Hypothalamus (tissue), 51 donors: ENCODE data around the gene CROT.
"Not testable (repeated sequence)": the region's sequence is repeated elsewhere in the genome, so short reads cannot be mapped to it uniquely, and the experiment has no call there.

Source experiments
- DNase-seq, 51 donors: peaks; one replicate each; lab custom pipeline; 2025; lab: John Stamatoyannopoulos, UW

Gene CROT, protein sequence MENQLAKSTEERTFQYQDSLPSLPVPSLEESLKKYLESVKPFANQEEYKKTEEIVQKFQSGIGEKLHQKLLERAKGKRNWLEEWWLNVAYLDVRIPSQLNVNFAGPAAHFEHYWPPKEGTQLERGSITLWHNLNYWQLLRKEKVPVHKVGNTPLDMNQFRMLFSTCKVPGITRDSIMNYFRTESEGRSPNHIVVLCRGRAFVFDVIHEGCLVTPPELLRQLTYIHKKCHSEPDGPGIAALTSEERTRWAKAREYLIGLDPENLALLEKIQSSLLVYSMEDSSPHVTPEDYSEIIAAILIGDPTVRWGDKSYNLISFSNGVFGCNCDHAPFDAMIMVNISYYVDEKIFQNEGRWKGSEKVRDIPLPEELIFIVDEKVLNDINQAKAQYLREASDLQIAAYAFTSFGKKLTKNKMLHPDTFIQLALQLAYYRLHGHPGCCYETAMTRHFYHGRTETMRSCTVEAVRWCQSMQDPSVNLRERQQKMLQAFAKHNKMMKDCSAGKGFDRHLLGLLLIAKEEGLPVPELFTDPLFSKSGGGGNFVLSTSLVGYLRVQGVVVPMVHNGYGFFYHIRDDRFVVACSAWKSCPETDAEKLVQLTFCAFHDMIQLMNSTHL

DNA sequence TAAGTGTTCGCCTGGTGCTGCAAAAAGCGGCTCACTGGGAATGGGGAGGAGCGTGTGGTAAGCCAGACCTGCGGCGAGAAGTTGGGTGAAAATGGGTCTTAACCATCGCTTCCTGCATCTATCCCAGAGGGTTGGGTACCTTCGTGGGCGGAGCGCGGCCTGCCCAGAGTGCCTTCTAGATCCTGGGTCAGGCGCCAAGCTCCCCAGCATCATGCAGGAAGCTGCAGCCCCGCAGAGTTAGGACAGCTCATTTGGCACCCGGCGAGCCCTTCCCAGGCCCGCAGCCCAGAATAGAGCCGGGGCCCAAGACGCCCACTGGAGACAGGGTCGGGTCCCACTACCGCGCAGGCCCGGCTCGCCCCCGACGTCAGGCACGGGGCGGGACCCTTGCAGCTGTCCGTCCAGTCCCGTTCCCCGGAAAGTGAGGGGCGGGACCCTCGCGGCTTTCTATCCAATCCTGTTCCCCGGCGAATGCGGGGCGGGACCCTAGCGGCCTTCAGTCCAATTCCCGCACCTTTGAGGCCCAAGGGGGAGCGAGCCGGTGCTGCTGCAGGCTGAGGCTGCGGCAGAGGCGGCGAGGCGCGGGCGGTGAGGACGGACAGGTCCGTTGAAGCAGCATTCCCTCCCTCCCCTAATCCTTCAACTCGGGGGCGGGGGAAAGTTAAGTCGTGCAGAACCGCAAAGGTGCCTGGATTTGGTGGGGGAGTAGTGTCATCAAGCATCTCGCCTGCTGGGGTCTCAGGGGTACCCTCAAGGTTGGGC is at the start of gene CROT:
CROT (plus strand) TSS at position 499 of the 762 bp plus-strand sequence. CDS start 3,405 bp downstream, outside the sequence.
- peak; percentile 65 to 99 (median 94) for DNase-seq

DNA sequence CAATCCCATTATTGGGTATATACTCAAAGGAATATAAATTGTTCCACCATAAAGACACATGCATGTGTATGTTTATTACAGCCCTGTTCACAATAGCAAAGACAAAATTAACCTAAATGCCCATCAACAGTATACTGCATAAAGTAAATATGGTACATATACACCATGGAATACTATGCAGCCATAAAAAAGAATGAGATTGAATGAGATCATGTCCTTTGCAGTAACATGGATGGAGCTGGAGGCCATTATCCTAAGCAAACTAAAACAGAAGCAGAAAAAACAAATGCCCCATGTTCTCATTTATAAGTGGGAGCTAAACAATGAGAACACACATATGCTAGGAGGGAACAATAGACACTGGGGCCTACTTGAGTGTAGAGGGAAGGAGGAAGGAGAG is 44.7 kb upstream of the CROT start:
- DNase-seq: no peak

DNA sequence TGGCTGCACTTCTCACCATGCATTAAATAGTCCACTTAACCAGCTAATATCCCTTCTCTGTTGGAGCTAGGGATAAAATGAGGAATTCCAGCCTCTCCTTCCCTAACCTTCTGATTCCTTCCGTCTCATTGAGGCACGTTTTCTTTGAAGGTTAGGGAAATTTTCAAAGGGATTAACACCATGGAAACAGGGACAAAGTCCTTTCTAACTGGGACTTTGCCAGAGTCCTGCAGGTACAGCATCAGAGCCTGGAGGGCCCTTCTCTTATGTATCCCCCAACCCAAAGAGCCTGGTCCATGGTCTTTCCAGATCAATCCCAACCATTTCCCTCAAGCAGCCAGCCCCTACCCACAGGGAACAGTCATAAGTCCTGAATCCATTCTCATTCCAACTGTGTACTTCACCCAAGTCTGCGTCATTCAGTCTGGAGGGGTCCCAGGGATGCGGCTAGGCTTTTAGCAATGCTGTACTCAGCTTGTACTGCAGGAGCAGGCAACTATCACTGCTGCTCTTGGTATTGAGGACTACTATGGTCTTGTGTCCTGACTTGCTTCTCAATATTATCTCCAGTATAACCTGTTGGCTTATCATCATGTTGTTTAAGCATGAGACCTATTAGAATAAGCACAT is 34.6 kb upstream of the CROT start:
- no peak for DNase-seq

DNA sequence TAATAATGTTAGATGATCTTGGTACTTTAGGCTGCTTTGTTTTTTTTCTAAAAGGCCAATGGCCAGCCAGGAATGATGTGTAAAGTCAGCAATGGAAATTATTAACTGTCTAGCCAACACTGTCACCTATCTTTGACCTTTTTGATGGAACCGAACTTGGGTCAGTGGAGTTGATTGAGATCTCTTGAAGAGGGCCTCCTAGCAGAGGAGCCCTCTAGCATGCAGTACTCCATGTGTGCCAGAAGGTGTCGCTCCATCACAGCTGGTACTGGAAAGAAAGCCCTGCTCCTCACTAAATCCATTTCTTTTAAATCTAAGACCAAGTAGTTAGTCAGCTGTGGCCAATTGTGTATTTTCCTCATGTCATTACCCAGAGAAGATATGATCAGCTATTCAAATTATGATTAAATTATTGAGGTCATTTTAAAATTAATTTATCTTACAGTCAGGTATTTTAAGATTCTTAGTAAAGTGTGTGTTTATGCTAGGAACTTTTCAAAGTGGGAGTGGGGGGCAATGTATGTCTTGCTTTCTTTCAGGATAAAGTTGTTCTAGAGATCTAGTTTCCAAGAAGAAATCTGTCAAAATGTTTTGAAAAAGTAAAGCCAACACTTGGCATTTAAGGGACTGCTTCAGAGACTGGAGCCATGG is 33.1 kb upstream of the CROT start:
- DNase-seq: peak in 36 of 51 donors; percentile 2 to 73 (median 26)

DNA sequence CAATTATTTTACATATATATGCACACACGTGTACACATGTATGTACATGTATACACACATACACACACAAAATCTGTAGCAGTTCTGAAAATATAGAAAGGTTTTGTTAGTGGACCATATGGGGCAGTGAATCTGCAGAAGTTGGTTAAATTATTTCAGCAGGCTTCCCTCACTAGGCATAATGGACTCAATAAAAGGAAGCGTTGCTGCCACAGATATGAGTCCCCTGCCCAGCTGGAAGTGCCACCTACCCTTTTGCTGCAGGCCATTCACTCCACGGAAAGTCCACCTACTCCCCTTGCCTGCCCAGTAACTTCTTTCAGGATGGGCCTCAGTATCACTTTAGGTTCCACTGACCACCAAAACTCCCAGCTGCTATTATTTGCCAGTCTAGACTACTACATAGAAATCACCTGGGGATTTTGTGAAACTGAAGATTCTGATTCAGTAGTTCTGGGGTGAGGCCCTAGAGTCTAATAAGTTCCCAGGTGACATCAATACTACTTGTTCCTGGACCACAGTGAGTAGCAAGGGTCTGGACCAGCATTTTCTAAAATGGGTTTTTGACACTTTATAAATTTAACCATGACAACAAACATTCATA is 29.3 kb upstream of the CROT start:
- no peak for DNase-seq

DNA sequence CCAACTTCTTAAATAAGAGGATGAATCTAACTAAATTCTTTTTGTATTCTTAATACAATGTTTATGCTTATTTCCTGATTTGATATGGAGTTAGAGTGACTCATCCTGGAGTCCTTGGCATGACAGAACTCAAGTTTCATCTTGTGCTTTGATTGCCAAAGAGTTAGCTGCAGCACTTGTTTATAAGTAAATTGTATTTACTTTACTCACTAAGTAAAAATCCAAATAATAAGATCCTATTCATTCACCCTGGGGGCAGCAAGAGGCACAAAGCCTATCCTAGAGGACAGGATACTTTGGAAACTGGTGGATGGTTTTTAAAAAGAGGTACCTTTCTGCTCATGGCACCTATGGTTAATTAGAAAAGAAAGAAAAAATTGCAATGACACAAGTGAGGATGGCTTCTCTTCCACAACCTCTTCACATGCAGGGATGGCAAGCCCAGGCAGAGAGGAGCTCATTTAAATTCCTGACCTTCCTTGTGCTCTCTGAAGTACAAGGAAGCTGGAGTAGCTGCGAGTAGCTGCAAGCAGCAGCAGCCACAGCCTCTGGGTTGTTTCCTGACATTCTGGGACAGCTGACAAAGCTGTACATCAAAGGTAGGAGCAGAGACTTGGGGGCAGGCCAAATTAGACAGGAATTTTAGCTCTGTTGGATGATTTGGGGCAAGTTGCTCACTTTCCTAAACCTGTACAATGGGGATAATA is 28.5 kb upstream of the CROT start:
- DNase-seq: no peak

DNA sequence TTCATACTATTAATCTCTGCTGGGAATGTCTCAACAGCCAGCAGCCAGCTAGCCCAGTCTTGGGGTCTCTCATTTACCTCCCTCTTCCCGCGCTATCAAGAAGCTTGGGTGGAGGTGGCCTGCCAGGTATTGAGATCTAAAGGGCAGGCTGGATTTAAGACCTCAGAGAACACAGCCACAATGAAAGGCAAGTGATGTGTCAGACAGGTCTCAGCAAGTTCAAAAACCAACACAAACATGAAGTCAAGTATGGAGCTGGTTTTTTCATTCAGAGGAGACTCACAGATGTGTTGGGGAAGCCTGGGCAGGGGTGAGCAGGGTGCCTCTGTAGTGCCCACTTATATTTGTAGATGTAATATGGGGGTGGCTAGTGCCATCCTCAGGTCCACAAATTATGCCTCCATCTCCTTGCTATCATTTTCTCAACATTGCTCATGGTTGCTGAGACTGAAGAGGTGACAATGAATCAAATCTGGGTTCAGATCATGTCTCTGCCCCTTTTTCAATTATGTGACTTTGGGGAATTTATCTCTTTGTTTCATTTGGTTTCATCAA is 27.7 kb upstream of the CROT start:
- no peak for DNase-seq

DNA sequence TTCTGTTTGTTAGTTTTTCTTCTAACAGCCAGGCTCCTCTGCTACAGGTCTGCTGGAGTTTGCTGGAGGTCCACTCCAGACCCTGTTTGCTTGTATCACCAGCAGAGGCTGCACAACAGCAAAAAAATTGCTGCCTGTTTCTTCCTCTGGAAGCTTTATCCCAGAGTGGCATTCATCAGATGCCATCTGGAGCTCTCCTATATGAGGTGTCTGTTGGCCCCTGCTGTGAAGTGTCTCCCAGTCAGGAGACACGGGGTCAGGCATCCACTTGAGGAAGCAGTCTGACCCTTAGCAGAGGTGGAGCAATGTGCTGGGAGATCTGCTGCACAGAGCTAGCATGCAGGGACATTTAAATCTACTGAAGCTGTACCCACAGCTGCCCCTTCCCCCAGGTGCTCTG is 26.7 kb upstream of the CROT start:
- no peak for DNase-seq

DNA sequence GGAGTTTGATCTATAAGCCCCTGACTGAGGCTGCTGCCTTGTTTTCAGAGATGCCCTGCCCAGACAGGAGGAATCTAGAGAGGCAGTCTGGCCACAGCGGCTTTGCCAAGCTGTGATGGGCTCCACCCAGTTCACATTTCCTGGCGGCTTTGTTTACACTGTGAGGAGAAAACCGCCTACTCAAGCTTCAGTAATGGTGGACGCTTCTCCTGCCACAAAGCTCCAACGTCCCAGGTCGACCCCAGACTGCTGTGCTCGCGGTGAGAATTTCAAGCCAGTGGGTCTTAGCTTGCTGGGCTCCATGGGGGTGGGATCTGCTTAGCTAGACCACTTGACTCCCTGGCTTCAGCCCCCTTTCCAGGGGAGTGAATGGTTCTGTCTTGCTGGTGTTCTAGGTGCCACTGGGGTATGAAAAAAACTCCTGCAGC is 26.3 kb upstream of the CROT start:
- not testable (repeated sequence) for DNase-seq

DNA sequence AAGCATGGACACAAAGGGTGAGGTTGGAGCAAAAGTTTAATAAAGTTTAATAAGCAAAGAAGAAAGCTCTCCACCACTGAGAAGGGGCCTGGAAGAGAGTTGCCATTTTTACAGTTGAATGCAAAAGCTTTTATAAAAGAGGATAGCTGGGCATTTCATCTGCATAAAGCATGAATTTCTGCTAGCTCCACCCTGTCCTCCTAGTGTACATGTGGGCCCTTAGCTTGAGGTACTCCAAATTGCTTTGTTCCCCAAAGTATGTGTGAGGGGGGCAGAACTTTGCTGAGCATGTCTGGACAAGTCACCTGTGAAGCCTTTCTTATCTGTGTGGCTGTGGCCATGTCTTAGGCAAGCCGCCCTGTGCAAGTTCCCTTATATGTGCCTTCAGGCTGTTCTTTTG is 22.6 kb upstream of the CROT start:
- DNase-seq: no peak

DNA sequence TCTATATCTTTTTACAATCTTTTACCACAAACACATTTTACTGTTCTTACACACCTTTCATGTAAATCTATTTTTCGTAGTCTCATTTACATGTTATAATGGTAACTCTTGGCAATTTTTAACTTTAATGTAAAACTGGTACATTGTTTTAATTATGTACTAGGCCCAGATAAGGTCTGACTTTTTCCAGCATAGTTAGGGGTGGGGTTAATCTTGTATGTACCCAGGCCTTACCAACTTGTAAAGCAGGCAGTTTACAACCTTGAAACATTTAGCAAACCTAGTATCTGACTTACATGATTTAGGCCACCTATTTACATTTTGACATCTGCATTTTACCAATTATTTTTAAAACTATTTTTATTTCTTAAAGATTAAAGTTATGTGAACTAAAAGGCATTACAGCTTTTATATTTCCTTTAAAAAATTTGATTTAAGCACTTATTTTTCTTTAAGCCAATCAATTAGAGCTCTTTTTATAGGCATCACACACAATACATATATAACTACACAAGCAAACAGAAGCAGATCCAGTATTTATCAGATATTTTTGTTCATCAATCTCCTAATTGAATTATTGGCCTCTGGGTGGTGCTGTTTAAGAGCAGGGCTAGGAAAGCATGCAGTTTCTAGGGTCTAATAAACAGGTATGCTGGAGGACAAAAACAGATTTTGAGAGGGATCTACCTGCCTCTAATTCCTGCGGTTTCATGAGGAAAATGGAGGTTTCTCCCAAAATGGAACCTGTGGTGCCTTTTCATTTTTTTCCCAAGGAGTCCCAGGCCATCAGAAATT is 19.7 kb upstream of the CROT start:
- DNase-seq: no peak

DNA sequence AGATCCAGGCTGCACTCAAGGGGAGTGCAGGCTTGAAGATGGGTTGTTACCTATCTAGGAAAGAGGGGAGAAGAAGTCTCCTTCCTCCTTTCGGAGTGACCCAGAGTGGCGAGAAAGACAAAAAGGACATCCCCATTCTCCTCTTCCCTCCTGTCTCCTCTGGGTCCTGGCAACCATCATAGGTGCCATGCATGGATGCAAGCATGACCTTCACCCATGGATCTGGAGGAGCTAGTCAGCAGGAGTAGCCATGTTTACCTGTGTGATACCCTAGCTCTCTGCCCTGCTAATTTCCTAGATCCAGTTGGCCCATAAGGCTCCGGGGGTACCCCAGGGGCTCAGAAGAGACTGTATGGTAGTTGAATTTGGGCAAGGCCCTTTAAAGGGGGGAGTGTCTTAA is 17.2 kb upstream of the CROT start:
- no peak for DNase-seq

DNA sequence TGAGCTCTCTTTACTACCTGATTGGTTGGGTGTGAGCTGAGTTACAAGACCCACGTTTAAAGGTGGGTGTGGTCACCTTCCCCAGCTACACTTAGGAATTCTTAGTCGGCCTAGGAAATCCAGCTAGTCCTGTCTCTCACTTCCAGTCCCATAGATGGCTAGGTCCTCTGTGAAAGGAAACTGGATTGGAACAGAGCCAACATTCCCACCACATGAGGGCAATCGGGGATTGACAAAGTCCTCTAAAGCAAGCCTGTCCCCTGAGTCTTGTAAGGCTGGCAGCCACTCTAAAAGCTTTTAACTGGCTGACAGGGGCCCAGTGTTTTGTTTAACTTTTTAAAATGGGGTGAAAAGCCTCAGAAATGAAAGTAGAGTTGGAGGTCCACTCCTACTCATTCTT is 15.1 kb upstream of the CROT start:
- no peak for DNase-seq

DNA sequence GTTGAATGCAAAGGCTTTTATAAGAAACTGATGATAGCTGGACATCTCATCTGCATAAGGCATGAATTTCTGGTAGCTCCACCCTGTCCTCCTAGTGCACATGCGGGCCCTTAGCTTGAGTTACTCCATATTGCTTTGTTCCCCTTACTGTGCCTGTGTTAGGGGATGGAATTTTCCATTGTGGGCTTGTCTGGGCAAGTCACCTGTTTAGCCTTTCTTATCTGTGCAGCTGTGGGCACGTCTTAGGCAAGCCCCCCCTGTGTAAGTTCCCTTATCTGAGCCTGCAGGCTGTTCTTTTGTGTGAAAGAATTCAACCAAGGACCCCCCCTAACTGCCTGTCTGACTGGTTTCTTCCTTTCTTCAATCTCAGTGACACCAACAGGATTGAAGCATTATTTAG is 14.5 kb upstream of the CROT start:
- no peak for DNase-seq

DNA sequence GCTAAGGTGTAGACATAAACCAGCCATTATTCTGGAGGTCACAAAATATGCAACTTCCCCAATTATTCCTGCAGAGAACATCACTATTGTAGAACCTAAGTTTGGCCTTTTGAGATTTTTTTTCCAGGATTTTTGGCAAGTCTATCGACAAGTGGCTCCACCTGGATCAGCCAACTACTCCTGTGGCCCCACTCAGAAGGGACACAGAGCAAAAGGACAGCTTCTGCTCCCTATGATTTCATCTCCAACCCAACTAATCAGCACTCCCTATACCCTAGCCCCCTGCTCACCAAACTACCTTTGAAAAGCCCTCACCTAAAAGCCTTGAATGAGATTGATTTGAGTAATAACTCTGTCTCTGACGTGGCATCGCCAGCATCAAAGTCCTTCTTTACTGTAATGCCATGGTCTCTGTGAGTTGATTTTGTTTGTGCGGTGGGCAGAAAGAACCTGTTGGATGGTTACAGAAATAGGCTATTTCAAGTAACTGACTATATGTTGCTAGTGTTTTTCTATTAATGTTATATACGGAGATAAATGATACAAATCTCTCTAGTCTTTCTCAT is 13.7 kb upstream of the CROT start:
- no peak for DNase-seq

DNA sequence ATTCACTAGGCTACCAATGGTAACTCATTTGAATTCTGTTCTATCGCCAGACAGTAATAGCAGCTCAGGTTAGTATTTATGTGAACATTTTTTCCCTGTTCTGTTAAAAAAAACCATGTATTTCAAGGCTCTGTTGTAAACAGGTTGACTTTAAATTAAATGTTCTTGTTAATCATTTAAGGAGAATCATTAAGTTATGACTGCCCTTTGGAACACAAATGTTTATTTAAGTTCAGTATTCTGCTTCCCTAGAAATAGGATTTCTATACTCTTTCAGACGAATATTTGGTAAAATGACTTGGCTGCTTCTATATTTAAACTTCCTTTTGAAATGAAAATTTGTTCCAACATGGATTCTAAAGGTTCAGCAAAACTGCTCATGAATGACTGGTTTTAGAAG is 13.1 kb upstream of the CROT start:
- DNase-seq: no peak

DNA sequence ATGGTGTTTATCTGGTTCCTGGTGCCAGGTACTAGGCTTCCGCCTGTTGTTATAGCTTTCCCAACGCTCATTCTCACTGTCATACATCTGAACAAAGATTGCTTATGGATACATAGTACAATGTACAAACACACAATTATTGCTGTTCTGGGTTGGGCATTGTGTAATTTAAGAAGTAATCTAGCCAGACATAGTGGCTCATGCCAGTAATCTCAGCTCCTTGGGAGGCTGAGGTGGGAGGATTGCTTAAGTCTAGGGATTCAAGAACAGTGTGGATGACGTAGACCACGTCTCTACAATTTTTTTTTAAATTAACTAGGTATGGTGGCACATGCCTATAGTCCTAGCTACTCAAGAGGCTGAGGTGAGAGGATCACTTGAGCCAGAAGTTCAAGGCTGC is 9.3 kb upstream of the CROT start:
- DNase-seq: no peak

DNA sequence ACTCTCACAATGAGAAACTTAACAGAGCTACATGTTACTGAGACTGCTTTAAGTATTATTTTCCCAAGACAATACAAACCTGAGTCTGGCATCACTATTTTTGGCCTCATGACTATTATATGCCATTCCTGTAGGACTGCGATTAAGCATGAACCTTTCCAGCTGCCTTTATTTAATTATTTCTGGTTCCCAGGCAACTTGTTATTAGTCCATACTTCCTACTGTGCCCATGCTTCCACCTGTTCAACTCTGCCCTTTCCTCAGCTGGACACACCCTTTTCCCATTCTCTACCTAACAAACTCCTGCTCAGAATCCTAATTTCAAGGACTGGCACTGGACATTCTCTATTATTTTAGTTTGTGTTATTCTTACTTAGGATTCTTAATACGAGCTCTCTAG is 8.1 kb upstream of the CROT start:
- no peak for DNase-seq
